Esophagus muscularis mucosa (tissue), 4 donors: ENCODE data around the gene BRSK2.

ENCODE experiments used
- EP300 ChIP-seq: sonication (generic); formaldehyde crosslinking; IDR thresholded peaks from one replicate; pipeline ENCODE4 v1.6.1; 2017; ENCODE audit warnings: antibody characterized with exemption
- POLR2AphosphoS5 ChIP-seq, 2 donors: sonication (generic); formaldehyde crosslinking; IDR thresholded peaks; one replicate each; pipeline ENCODE4 v1.6.1; 2017; ENCODE audit warnings: antibody characterized with exemption in 2 of 2
- TF ChIP-seq, protein P1 (sequence below), 3 experiments: fragments of 200-600 bp in 2 of 3; fragments of 450-650 bp in 1 of 3; sonication (generic) in 2 of 3; IDR thresholded peaks; one replicate each; pipeline ENCODE4 v1.5.1; 2017 to 2019; ENCODE audit warnings: antibody characterized with exemption in 3 of 3, mild to moderate bottlenecking in 2 of 3, moderate library complexity in 1 of 3

GRCh38 chr11:1399386-1400316, 9.9 kb downstream of the BRSK2 start:
- TF ChIP-seq, protein P1, sequence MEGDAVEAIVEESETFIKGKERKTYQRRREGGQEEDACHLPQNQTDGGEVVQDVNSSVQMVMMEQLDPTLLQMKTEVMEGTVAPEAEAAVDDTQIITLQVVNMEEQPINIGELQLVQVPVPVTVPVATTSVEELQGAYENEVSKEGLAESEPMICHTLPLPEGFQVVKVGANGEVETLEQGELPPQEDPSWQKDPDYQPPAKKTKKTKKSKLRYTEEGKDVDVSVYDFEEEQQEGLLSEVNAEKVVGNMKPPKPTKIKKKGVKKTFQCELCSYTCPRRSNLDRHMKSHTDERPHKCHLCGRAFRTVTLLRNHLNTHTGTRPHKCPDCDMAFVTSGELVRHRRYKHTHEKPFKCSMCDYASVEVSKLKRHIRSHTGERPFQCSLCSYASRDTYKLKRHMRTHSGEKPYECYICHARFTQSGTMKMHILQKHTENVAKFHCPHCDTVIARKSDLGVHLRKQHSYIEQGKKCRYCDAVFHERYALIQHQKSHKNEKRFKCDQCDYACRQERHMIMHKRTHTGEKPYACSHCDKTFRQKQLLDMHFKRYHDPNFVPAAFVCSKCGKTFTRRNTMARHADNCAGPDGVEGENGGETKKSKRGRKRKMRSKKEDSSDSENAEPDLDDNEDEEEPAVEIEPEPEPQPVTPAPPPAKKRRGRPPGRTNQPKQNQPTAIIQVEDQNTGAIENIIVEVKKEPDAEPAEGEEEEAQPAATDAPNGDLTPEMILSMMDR (IDR thresholded peaks at IDR 0.05), result no peak
- TF ChIP-seq EP300 (no peak), POLR2AphosphoS5 (IDR thresholded peaks at IDR 0.05) (no peak)
